ENCODE results near the gene TLR2.

The TLR2 gene, protein sequence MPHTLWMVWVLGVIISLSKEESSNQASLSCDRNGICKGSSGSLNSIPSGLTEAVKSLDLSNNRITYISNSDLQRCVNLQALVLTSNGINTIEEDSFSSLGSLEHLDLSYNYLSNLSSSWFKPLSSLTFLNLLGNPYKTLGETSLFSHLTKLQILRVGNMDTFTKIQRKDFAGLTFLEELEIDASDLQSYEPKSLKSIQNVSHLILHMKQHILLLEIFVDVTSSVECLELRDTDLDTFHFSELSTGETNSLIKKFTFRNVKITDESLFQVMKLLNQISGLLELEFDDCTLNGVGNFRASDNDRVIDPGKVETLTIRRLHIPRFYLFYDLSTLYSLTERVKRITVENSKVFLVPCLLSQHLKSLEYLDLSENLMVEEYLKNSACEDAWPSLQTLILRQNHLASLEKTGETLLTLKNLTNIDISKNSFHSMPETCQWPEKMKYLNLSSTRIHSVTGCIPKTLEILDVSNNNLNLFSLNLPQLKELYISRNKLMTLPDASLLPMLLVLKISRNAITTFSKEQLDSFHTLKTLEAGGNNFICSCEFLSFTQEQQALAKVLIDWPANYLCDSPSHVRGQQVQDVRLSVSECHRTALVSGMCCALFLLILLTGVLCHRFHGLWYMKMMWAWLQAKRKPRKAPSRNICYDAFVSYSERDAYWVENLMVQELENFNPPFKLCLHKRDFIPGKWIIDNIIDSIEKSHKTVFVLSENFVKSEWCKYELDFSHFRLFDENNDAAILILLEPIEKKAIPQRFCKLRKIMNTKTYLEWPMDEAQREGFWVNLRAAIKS

DNA sequence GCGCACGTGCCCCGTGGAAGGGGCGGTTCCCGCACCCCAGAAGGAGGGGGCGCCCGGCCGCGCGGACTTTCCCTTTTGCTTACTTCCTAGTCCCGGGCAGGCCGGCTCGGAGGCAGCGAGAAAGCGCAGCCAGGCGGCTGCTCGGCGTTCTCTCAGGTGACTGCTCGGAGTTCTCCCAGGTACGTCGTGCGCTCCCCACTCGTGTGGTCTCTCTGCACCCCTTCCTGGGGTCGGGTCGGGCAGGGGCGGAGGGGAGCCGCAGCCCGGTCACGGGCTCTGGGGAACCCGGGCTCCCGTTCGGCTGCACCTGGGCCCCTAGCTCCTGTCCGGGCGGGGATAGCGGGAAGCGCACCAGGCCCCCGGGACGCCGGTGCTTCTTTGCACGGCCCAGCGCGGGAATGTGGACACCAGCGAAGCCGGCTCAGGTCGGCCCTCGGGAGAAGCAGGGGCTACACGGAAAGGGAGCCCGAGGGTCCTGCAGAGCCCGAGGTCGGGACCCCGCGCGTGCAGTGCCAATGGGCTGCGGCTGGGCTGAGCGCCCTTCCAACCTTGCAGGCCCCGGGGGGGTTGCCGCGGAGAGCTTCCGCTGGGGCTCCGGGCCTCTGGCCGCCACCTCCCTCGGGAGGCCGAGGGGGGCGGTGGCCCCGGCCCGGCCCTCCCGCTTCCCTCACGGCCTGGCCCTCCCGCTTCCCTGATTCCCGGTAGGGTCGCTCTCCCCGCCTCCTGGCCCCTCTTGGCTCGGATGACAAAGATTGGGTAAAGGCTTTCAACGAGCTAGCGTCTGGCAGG is at the start of gene TLR2:
TSS of gene TLR2 (plus strand) at position 99 of the 789 bp plus-strand sequence. CDS start 18,628 bp downstream, outside the sequence.
- peak; percentile 41 to 62 for DNase-seq (ENCODE audit: low read depth in 1 of 2, low spot score in 1 of 2)

DNA sequence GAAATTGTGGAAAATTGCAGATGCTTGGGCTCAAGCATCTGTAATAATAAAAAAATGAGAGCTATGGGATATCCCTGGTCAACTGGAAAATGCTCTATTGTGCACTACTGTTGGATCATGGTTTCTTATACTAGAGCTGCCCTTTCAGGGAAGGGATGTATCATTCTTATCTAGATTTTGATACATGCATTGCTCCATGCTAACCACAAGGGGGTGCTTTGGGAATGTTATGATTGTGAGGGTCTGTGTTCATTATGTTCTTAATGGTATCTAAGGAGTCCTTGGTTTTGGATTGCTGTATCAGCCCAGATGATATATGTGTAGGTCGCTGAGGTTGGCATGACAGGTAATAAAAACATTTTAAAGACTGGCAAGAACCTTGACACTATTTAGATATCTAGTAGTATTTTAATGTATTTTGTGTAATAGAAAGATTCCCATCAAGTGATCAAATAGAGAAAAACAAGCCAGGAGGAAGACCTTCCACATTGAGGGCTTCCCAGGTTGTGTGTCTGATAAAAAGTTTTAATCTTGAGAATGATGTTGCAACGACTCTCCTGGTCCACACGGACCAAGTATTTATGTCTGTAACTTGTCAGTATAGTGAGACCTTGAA is 49.2 kb upstream of the TLR2 start:
- DNase-seq (ENCODE audit: low read depth in 1 of 2, low spot score in 1 of 2), result no peak

DNA sequence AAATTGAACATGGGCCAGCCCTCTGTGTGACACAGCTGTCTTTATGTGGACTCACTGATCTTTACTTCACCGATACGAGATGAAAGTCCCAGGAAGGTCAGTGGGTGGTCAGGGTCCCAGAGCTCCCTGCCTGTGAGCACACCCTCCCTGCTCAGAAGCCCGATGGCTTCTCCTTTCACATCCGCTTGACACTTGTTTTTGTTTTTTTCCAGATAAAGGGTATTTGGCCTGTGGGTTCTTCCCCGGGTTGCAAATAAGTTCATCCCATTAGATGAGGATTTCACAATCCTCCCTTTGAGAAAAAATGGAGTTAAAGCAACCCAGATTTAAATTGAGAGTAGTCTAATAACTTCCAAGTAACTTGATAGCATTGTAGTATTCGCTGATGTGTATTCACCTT is 48.2 kb upstream of the TLR2 start:
- DNase-seq (ENCODE audit: low read depth in 1 of 2, low spot score in 1 of 2), result no peak

DNA sequence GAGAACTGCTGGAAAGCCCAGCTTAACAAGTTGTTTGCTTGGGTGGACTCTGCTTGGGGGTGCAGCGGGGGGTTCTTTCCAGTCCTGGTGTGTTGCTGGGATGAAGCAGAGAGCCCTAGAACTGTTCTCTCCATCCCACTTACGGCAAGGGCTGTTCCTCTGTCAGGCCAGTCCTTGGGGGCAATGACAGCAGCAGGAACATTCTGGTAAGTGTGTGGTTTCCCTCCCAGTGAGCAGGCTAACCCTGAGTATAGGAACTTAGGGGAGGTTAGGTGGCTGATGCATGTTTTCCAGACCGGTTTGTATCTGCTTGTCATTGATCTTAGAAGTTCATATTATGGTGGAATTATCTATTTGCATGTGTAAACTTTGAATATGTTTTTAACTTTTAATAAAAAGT is 46.9 kb upstream of the TLR2 start:
- DNase-seq (ENCODE audit: low read depth in 1 of 2, low spot score in 1 of 2), result no peak

DNA sequence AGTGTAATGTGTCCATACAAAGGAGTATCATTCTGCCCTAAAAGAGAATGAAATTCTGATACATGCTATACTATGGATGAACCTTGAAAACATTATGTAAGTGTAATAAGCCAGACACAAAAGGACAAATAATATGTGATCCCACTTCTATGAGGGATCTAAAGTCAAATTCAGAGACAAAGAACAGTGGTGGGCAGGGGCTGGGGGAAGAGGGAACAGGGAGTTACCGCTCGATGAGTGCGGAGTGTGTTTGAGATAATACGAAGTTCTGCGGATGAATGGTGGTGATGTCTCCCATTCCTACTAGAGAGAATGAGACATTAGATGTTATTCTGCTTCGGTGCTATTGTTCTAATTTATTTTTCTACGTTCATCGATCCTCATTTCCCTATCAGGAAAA is 46.1 kb upstream of the TLR2 start:
- no peak for DNase-seq (ENCODE audit: low read depth in 1 of 2, low spot score in 1 of 2)

DNA sequence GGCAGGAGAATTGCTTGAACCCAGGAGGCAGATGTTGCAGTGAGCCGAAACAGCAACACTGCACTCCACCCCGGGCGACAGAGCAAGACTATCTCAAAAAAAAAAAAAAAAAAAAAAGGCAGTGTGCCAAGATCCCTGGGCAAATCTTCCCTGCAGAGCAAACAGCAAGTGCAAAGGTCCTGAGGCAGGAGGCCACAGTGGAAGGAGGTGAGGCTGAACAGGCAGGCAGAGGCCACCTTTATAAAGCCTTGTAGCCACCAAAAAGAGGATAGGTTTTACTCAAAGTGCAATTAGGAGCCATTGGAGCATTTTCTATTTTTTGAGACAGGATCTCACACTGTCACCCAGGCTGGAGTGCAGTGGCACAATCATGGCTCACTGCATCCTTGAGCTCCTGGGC is 45.1 kb upstream of the TLR2 start:
- DNase-seq (ENCODE audit: low read depth in 1 of 2, low spot score in 1 of 2), result no peak

DNA sequence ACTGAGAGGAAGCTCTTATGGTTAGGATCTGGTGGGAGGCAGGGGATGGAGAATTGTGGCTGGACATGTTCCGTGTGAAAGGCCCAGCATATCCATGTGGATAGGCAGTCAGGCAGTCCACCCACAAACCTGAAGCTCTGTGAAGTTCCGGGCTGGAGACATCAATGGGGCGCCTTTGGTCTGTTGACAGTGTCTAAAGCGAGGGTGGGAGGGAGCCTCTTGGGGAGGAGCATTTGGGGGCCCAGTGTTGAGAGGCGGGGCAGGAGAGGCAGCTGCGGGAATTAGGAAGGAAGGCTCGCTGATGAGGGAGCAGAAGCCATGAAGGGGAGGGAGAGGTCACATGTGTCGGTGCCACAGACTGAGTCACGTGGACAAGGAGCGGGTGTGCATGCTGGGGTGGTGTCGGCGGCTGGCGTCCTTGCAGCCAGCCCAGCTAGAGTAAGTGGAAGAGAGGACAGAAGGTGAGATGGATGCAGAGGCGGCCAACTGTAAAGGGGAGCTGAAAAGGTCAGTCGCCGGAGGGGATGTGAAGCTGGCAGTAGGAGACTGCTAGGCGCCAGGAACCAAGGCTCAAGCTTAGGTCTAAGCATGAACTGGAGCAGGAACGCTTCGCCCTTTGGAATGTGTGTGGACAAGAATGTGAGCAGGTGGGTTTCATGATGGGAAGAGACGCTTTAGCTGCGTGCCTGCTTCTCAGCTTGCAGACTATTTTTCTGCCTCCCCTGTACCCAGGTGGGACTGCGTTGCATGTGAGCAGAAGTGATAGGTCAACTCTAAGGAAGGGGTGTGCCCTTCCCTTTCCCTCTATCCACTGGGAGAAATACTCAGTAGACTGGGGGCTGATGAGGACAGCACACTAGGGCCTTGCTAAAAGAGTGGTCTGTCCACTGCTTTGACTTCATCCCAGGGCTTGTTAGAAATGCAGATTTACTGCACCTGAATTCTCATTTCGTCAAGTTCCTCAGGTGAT is 44.0 kb upstream of the TLR2 start:
- no peak for DNase-seq (ENCODE audit: low read depth in 1 of 2, low spot score in 1 of 2)

DNA sequence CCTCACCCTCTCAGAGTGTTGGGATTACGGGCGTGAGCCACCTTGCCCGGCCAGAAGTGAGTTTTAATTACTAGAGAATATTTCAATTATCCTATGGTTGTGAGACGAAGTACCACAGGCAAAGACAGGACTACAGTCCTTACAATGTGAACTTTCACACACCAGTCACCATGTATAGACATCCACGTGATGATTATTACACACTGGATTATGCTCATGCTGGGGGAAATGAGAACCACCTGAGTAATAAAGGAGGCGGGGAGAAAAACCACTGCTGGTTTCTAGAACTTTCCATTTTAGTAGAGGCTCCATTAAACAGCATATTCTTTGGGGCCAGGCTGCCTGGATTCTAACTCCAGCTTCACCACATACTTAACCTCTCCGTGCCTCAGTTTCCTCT is 42.5 kb upstream of the TLR2 start:
- no peak for DNase-seq (ENCODE audit: low read depth in 1 of 2, low spot score in 1 of 2)

DNA sequence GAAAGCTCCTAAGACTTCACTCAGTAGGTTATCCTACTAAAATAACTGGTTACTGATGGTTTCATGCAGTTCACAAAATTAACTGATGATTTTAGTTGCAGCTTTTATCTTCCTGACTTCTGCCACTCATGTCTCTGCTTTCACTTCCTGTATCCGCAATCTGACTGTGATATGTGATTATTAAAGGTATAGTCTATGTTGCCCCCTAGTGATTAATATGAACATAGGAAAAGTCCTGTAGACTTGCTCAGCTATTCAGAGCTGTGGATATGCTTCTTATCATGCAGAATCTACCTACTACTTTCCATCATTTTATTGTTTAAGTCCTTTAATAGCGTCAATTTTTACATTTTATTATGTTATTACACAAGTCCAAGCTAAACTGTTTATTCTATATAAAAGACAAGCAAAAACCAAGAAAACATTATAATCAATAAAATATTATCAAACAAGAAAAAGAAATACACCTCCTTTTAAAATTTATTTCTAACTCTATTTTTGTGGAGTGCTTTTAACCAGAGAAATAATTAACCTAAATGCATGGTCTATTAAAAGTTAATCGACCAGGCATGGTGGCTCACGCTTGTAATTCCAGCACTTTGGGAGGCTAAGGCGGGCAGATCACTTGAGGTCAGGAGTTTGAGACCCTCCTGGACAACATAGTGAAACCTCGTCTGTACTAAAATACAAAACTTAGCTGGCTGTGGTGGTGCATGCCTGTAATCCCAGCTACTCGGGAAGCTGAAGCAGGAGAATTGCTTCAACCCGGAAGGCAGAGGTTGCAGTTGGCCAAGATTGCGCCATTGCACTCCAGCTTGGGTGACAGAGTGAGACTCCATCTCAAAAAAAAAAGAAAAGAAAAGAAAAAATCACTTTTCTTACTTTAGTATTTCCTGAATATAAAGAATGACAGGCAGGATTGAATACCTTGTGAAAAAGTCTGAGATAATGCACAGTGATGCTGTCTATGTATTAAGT is 40.4 kb upstream of the TLR2 start:
- no peak for DNase-seq (ENCODE audit: low read depth in 1 of 2, low spot score in 1 of 2)

DNA sequence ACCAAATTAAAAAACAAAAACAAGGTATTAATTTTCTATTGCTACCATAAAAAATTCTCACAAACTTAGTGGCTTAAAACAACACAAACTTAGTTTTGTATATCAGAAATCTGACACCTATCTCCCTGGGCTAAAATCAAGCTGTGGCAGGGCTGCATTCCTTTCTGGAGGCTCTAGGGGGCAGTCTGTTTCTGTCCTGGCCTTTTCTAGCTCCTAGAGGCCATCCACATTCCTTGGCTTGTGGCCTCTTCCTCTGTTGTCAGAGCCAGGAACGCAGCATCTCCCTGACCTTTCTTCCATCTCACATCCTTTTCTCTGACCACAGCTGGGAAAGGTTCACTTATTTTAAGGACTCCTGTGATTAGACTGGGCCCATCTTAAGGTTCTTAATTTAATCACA is 38.9 kb upstream of the TLR2 start:
- no peak for DNase-seq (ENCODE audit: low read depth in 1 of 2, low spot score in 1 of 2)

DNA sequence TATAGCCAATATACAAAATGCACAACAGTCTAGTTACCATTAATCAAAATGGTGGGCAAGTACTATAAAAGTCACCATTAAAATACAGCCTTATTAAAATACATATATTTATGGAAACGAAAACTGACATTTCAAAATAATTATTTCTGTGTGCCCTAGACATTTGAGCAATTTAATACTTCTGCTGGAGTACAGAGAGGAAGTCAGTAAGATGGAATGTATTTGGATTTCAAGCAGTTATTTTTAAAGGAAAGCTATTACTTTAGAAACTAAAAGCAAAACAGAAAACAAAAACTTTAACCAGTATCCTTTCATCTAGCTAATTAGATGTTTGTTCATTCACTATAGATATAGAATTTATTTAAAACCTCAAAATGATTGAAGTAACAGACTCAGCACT is 37.8 kb upstream of the TLR2 start:
- no peak for DNase-seq (ENCODE audit: low read depth in 1 of 2, low spot score in 1 of 2)

DNA sequence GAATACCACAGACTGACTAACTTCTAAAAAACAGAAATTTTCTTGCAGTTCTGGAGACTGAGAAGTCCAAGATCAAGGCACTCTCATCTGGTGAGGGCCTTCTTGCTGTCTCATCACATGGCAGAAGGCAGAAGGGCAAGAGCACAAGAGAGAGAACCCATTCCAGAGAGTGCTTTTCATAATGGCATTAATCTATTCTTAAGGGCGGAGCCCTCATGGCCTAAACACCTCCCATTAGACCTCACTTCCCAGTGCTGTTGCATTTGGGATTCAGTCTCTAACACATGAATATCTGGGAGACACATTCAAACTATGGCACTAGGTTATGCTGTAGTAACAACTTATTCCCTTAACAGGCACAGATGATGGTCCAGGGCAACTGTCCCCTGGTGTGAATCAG is 37.1 kb upstream of the TLR2 start:
- DNase-seq (ENCODE audit: low read depth in 1 of 2, low spot score in 1 of 2), result no peak

DNA sequence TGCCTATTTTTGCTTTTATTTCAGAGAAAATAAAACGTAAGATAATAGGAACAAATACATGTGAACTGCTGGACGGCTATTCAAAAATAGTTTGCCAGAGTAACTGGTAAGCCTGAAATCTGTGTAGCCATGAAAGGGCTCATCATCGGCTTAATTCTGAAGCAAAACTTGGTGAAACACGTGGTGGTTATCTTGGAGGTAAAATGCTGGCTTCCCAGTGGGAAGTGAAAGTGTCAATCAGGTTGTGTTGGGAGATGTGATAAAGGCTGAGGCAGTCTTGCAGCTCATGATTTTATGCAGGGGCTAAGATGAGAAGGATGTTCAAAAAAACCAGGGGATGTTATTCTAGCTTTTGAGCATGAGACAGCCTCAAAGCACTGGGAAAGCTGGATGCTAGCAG is 36.1 kb upstream of the TLR2 start:
- no peak for DNase-seq (ENCODE audit: low read depth in 1 of 2, low spot score in 1 of 2)

DNA sequence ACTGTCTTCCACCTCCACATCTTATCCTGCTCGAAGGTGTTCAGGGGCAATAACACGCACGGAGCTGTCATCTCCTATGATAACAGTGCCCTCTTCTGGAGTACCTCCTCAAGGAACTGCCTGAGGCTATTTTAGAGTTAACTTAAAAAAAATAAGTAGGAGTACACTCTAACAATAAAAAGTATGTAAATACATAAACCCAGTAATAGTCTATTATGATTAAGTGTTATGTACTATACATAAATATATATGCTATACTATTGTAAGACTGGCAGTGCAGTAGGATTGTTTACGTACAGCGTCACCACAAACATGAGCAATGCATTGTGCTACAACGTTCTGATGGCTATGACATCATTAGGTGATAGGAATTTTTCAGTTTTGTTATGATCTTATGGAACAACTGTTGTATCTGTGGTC is 34.5 kb upstream of the TLR2 start:
- DNase-seq (ENCODE audit: low read depth in 1 of 2, low spot score in 1 of 2), result no peak

DNA sequence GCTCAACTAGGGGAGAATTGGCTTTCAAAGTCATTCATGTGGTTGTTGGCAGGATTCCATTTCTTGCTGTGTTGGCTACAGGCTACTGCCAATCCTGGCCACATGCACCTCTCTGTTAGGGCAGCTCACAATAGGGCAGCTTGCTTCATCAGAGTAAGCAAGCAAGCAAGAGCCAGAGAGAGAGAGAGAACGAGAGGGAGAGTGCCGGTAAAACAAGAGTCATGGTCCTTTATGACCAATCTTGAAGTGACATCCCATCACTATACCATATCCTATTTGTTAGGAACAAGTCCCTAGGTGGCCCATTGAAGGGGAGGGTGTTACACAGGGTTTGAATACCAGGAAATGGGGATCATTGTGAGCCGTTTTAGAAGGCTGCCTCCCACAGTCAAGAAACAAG is 33.0 kb upstream of the TLR2 start:
- no peak for DNase-seq (ENCODE audit: low read depth in 1 of 2, low spot score in 1 of 2)

DNA sequence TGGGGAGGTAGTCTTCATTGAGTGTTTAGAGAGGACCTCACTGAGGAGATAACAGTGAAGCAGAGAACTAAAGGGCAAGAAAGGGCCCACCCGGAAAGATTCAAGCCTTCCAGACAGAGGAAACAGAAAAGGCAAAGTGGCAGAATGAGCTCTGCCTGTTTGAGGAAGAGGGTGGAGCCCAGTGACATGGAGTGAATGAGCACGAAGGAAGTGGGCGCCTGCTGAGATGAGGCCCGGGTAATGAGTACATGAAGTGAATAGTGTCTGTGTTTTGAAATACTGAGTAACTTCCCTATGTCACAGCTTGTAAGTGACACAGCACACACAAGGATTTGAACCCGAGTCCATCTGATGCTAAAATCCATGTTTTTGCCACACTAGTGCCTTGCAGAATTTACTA is 32.5 kb upstream of the TLR2 start:
- DNase-seq (ENCODE audit: low read depth in 1 of 2, low spot score in 1 of 2), result peak; percentile 5 to 12

DNA sequence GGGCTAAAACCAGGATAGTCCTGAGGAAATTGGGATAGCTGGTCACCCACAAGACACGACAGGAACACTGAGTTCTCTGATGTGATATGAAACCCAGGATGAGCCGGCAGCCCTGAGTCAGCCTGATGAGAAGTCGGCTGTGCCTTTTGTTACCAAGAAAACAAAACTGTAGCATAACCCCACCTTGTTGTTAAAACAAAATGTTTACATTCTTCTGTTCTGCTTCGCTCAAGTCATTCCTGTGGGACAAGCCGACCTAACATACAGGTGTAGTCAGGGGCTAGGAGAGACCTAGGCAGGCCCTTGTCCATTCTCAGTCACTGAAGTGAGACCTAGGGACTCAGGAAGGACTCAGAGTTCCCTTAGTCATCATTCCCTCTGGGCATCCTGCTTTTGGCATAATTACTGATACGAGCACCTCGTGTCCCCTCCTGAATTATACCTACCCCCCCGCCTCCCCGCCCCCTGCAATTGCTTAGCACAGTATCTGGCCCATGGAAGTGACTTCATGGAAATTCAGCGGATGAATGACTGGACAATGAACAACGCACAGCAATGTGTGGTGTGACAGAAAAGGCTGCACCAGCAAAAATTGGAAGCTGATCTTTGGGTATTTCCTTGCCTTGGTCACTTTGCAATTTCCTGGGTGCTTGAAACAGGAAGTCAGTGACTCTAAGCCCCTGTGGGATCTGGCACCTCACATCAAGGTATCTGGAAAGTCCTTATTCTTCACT is 31.9 kb upstream of the TLR2 start:
- no peak for DNase-seq (ENCODE audit: low read depth in 1 of 2, low spot score in 1 of 2)

DNA sequence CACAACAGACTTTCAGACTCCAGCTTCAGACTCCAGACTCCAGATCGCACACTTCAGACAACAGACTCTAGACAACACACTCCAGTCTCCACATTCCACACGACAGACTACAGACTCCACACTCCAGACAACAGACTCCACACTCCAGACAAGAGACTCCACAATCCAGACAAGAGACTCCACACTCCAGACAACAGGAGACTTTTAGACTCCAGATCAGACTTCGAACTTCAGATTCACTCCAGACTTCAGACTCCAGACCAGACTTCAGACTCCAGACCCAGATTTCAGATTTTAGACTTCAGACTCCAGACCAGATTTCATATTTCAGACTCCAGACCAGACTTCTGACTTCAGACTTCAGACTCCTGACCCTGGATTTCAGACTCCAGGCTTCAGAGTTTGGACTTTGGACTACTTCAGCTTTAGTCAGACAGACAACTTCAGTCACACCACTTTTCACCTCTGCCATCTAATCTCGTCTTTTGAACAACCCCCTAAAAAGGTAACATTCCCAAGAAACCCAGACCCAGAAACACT is 29.0 kb upstream of the TLR2 start:
- no peak for DNase-seq (ENCODE audit: low read depth in 1 of 2, low spot score in 1 of 2)
